ENCODE measurements around the gene IL36B. TPM values are rescaled to one million over a fixed set of nuclear protein-coding genes. Genes with fewer than 3 reads are reported as not detected.

IL36B gene
- total and polyA plus RNA-seq, 9 of the 15 experiments (the other 6 are each of a cell fraction or from before 2014, with no cell fraction given) = not detected

DNA sequence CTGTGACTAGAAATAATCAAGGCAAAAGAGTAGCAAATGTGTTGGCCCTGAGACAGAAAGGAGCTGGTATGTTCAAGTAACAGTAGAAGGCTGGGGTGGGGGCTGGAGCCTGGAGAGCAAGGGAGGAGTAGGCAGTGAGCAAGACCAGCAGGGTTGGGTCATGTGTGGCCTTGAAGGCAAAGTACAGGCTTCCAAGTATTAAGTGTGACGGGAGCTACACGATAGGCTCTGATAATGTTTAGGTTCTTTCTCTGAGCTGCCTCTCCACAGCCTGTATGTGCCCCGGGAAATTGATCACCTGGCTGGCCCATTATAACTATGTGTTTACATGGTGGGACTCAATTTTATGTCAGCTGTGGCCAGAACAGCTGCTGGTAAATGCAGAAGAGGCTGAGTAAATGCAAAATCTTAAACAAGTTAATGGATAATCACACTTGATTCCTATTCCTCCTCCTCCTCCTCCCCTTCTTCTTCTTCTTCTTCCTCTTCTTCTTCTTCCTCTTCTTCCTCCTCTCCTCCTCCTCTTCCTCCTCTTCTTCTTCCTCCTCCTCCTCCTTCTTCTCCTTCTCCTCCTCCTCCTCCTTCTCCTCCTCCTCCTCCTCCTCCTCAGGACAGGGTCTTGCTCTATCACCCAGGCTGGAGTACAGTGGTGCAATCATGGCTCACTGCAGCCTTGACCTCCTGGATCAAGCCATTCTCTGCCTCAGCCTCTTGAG is 24.4 kb upstream of the IL36B start:
- ChIA-PET POLR2A (interaction anchor here (0.5 to 2.0 kb wide), 7 partner anchors 11 to 118 kb away, joined by 3 to 5 read pairs (median 3); no protein-coding TSS in a partner anchor), CTCF (ENCODE audit: low intra/inter-chr PET ratio) (no interaction called here)
- FAIRE-seq (no peak), DNase-seq (ENCODE audit: extremely low read depth in 1 of 4, low spot score in 3 of 4) (no peak), ATAC-seq (no peak)
- no peak overlapping the region for H2AFZ ChIP-seq (ENCODE audit: low read depth, low read length)
- no peak overlapping the region for H3K4me2 ChIP-seq (ENCODE audit: insufficient read depth, low read length)
- in situ Hi-C loops (cut with MboI) = no loop called here
- no peaks in the 10 kb centered on the region for H3K4me1 ChIP-seq (replicated peaks in 1 of 2; ENCODE audit: control insufficient read depth in 2 of 2, insufficient read depth in 2 of 2, low read length in 2 of 2)
- no peaks in the 10 kb centered on the region for H3K36me3 ChIP-seq (ENCODE audit: control insufficient read depth, insufficient read depth, low read length)
- H3K4me3 ChIP-seq = no peak overlapping the region
- H3K9me3 ChIP-seq (replicated peaks; ENCODE audit: control insufficient read depth, insufficient read depth, low read depth, low read length) = no peaks in the 10 kb centered on the region
- no peaks in the 10 kb centered on the region for H3K9me1 ChIP-seq (ENCODE audit: control insufficient read depth, insufficient read depth, low read length)
- H4K20me1 ChIP-seq (replicated peaks; ENCODE audit: control insufficient read depth, insufficient read depth, low read length) = no peaks in the 10 kb centered on the region; the same call in 1 of the 2 replicates
- no peak overlapping the region for H3K9ac ChIP-seq (ENCODE audit: insufficient read depth in 1 of 2, low read depth in 2 of 2, low read length in 2 of 2)
- H3K79me2 ChIP-seq (ENCODE audit: control insufficient read depth, insufficient read depth, low read length) = no peaks in the 10 kb centered on the region
- BruUV-seq (replicated peaks) = no TSS peak
- TF ChIP-seq, protein P1, sequence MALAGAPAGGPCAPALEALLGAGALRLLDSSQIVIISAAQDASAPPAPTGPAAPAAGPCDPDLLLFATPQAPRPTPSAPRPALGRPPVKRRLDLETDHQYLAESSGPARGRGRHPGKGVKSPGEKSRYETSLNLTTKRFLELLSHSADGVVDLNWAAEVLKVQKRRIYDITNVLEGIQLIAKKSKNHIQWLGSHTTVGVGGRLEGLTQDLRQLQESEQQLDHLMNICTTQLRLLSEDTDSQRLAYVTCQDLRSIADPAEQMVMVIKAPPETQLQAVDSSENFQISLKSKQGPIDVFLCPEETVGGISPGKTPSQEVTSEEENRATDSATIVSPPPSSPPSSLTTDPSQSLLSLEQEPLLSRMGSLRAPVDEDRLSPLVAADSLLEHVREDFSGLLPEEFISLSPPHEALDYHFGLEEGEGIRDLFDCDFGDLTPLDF (CRISPR knock-in tag; IDR thresholded peaks at IDR 0.05) = no peak
- TF ChIP-seq, protein P2, sequence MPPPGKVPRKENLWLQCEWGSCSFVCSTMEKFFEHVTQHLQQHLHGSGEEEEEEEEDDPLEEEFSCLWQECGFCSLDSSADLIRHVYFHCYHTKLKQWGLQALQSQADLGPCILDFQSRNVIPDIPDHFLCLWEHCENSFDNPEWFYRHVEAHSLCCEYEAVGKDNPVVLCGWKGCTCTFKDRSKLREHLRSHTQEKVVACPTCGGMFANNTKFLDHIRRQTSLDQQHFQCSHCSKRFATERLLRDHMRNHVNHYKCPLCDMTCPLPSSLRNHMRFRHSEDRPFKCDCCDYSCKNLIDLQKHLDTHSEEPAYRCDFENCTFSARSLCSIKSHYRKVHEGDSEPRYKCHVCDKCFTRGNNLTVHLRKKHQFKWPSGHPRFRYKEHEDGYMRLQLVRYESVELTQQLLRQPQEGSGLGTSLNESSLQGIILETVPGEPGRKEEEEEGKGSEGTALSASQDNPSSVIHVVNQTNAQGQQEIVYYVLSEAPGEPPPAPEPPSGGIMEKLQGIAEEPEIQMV (tag; conservative IDR thresholded peaks at IDR 0.05; ENCODE audit: low read depth) = no peak
- TF ChIP-seq ZNF212 (CRISPR knock-in tag; IDR thresholded peaks at IDR 0.05) = no peak
- H3K27me3 ChIP-seq (ENCODE audit: control insufficient read depth in 2 of 2, insufficient read depth in 2 of 2, low read length in 2 of 2) = peaks cover 15 to 21% of the 10 kb centered on the region in 2 experiments; a peak in 4 of 5 replicates
- WGBS (ENCODE audit: insufficient coverage, low coverage, missing lambda C conversion rate) = 2% methylated on average over 3 of the region's 3 CpGs
- H3K27ac ChIP-seq (ENCODE audit: extremely low read depth, low read depth, low read length) = no peak overlapping the region
- intact Hi-C loops (cut with micrococcal nuclease) = no loop called here
